Activated naive CD8-positive, alpha-beta T cell treated with anti-CD3 and anti-CD28 coated beads for 36 hours (primary cell): ENCODE results near the gene WWOX. TPM values are rescaled to one million over a fixed set of nuclear protein-coding genes. Genes with fewer than 3 reads are reported as not detected.

Source experiments
- DNase-seq: peaks from one replicate; pipeline ENCODE4 v3.0.0; 2021
- H3K27ac Mint-ChIP-seq: one replicate; pipeline ENCODE4 v1.8.0; 2022; ENCODE audit warnings: mild to moderate bottlenecking, moderate library complexity, mixed read lengths
- H3K27me3 Mint-ChIP-seq: one replicate; pipeline ENCODE4 v1.8.0; 2022; ENCODE audit warnings: mild to moderate bottlenecking, mixed read lengths
- H3K36me3 Mint-ChIP-seq: one replicate; pipeline ENCODE4 v1.8.0; 2021; ENCODE audit warnings: mild to moderate bottlenecking, mixed read lengths
- H3K4me1 Mint-ChIP-seq: one replicate; pipeline ENCODE4 v1.8.0; 2021; ENCODE audit warnings: mixed read lengths
- H3K4me3 Mint-ChIP-seq: one replicate; pipeline ENCODE4 v1.8.0; 2022; ENCODE audit warnings: mild to moderate bottlenecking, moderate library complexity, mixed read lengths
- H3K9me3 Mint-ChIP-seq: one replicate; pipeline ENCODE4 v1.8.0; 2022; ENCODE audit warnings: mixed read lengths
- total RNA-seq, 2 experiments: library from RNA; stranded (reverse); gene quantifications; one replicate each; pipeline ENCODE4 v1.2.3, GENCODE V29; 2021

WWOX gene
- total RNA-seq, 2 experiments from 2014 or later = 20.0 to 23.9 TPM

GRCh38 chr16:79261944-79262552 is 1162.6 kb downstream of the WWOX start:
- no peaks in the 10 kb centered on the region for H3K9me3 Mint-ChIP-seq
- no peak overlapping the region for H3K4me3 Mint-ChIP-seq
- H3K27me3 Mint-ChIP-seq = peaks cover 94% of the 10 kb centered on the region
- DNase-seq = no peak
- no peaks in the 10 kb centered on the region for H3K36me3 Mint-ChIP-seq
- H3K4me1 Mint-ChIP-seq = peaks cover 2% of the 10 kb centered on the region
- no peak overlapping the region for H3K27ac Mint-ChIP-seq

Other genes with a start within 250 kb of the WWOX start
- gene CLEC3A, start 77.1 kb upstream of the WWOX start, total RNA-seq = not detected